Activated naive CD4-positive, alpha-beta T cell treated with anti-CD3 and anti-CD28 coated beads, Interleukin-2, amount 50 U/mL, for 72 hours (primary cell): ENCODE measurements around the gene CCDC117. TPM values are rescaled to one million over a fixed set of nuclear protein-coding genes. Genes with fewer than 3 reads are reported as not detected.
"Not testable (repeated sequence)": the region's sequence is repeated elsewhere in the genome, so short reads cannot be mapped to it uniquely, and the experiment has no call there.

Experiments
- ATAC-seq, 2 donors: fragments of 150-1000 bp; cut with Tn5 transposase; 2 replicates each; pipeline ENCODE4 v1.10.0; 2021; ENCODE audit warnings: mild to moderate bottlenecking in 2 of 2, moderate library complexity in 2 of 2
- DNase-seq, 2 donors: peaks; one replicate each; pipeline ENCODE4 v3.0.0; 2021 to 2022; ENCODE audit warnings: low spot score in 2 of 2
- H3K27ac Mint-ChIP-seq, 2 donors: one replicate each; pipeline ENCODE4 v1.8.0; 2022; ENCODE audit warnings: mild to moderate bottlenecking in 2 of 2, mixed read lengths in 2 of 2
- H3K36me3 Mint-ChIP-seq, 2 donors: one replicate each; pipeline ENCODE4 v1.8.0; 2022; ENCODE audit warnings: mixed read lengths in 2 of 2
- H3K9me3 Mint-ChIP-seq, 2 donors: one replicate each; pipeline ENCODE4 v1.8.0; 2022; ENCODE audit warnings: mixed read lengths in 2 of 2
- total RNA-seq, 2 donors: library from RNA; stranded (reverse); gene quantifications; one replicate each; pipeline ENCODE4 v1.2.3, GENCODE V29; 2022

The CCDC117 gene
- total RNA-seq, 2 donors from 2014 or later, result 26.8 to 31.5 TPM

DNA sequence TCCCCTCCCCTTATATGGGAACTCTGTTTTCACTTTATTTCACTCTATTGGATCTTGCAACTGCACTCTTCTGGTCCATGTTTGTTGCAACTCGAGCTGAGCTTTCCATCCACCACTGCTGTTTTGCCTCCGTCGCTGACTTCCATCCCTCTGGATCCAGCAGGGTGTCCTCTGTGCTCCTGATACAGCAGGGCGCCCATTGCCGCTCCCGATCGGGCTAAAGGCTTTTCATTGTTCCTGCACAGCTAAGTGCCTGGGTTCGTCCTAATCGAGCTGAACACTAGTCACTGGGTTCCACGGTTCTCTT is 11.1 kb upstream of the CCDC117 start:
- H3K27ac Mint-ChIP-seq, result no peak overlapping the region
- no peaks in the 10 kb centered on the region for H3K9me3 Mint-ChIP-seq
- DNase-seq, result no peak
- no peaks in the 10 kb centered on the region for H3K36me3 Mint-ChIP-seq
- no peak for ATAC-seq

DNA sequence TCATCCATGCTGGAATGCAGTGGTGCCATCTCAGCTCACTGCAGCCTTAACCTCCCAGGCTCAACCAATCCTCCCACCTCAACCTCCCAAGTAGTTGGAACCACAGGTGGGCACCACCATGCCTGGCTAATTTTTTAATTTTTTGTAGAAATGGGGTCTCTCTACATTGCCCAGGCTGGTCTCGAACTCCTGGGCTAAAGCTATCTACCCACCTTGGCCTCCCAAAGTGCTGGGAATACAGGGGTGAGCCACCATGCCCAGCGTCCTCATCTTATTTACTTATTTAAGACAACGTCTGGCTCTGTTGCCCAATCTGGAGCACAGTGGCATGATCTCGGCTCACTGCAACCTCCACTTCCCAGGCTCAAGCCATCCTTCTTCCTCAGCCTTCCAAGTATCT is 10.5 kb upstream of the CCDC117 start:
- ATAC-seq, H3K27ac Mint-ChIP-seq, H3K36me3 Mint-ChIP-seq, H3K9me3 Mint-ChIP-seq, DNase-seq: not testable (repeated sequence)

DNA sequence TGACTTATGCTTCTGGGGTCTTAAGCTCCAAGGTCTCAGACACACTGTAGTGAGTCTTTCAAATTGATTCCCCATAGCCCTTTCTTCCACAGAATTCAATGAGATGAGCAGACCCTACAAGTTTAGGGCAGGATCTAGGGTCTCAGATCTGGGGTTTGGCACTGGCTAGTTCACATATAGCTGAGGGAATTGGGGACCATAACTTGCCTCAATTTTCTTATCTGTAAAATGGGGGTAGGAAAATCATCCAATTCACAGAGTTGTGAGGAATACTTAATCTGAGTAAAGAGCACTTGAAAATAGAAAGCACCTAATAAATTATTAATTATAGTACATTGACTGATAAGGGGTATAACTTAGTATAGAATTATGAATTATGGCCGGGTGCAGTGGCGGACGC is 5.9 kb upstream of the CCDC117 start:
- H3K36me3 Mint-ChIP-seq, result peaks cover 6 to 8% of the 10 kb centered on the region in 2 donors
- ATAC-seq (no peak), DNase-seq (no peak)
- H3K27ac Mint-ChIP-seq, result no peak overlapping the region
- H3K9me3 Mint-ChIP-seq, result peaks cover 0 to 11% of the 10 kb centered on the region in 2 donors

DNA sequence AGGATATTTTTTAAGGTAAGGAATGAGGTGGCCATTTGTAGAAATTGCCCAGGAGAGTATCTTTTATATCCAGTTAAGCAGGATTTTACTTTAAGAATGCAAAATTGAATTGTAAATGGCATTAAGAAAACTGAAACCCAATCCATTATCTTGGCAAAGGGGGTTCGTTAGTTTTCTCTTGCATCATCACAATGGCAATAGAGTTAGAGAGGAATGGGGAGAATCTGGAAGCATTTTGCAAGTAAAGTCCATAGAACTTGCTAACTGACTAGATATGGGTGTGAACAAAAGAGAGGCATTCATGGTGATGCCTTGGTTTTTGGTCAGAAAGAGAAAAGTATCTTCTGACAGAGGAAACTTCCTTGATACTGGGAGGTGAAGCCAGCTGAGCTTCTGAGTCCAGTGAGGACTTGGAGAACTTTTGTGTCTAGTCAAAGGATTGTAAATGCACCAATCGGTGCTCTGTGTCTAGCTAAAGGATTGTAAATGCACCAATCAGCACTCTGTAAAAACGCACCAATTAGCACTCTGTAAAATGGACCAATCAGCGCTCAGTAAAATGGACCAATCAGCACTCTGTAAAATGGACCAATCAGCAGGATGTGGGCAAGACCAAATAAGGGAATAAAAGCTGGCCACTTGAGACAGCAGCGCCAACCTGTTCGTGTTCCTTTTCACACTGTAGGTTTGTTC is 3.6 kb upstream of the CCDC117 start:
- DNase-seq (no peak), ATAC-seq (no peak)
- Mint-ChIP-seq H3K9me3 (peaks cover 0 to 11% of the 10 kb centered on the region in 2 donors), H3K36me3 (peaks cover 13 to 15% of the 10 kb centered on the region in 2 donors), H3K27ac (no peak overlapping the region)

DNA sequence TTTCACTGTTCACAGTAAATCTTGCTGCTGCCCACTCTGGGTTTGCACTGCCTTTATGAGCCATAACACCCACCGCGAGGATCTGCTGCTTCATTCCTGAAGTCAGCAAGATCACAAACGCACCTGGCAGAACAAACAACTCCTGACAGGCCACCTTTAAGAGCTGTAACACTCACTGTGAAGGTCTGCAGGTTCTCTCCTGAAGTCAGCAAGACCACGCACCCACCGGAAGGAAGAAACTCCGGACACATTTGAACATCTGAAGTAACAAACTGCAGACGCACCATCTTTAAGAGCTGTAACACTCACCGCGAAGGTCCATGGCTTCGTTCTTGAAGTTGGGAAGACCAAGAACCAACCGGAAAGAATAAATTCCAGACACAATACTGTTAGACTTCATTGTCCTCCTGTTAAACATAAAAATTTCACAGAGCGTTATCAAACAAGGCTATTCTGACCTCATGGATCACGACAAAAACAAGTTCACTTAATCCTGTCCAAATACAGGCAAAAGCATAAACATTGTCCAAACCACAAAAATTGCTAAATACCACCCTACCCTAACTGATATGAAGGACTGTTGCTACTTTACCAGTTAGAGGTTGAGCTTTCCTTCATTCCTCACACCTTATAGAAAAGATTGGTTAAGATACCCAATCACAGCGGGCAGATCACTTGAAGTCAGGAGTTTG is 3.0 kb upstream of the CCDC117 start:
- Mint-ChIP-seq H3K36me3 (peaks cover 16 to 20% of the 10 kb centered on the region in 2 donors), H3K9me3 (peaks cover 0 to 11% of the 10 kb centered on the region in 2 donors), H3K27ac (no peak overlapping the region)
- DNase-seq, result no peak
- no peak for ATAC-seq

DNA sequence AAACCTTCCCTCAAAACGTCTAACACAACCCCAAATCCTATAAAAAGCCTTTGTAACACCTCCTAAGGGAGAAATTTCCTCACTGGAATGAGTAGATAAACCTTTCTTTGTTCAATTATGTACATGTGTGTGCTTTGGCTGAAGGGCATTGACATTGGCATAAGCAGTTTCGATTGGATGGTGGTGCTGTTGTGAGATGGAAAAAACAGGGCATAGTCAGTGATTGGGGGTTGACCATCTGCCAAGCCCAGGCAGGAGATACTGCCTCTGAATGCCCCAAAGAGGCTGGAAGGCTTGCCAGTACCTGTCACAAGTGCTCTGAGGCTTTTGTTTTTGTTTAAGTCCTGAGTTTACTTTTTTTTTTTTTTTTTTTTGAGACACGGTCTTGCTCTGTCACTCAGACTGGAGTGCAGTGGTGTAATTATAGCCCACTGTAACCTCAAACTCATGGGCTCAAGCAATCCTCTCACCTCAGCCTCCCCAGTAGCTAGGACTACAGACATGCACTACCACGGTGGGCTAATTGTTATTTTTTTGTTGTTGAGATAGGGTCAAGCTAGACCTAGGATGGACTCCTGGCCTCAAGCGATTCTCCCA is 1.2 kb upstream of the CCDC117 start:
- no peak for DNase-seq
- Mint-ChIP-seq H3K27ac (no peak overlapping the region), H3K9me3 (peaks cover 0 to 11% of the 10 kb centered on the region in 2 donors), H3K36me3 (peaks cover 20 to 32% of the 10 kb centered on the region in 2 donors)
- no peak for ATAC-seq

DNA sequence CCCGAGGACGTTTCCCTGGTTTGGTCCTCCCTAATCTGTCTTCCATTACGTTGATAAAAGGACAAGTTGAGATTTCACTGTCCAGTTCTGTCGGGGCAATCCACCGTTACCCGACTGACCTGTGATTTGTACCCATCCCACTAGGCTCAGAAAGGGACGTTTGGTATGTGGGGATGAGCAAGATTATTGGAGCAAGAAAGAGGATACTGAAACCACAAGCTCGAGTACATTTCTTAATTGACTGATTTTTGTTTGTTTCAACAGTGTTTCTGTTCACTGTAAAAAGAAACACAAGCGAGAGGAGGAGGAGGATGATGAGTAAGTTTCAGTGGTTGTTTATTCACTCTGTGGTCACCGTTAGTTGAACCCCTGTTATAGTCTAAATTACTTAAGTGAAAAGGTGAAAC is 969 bp downstream of the CCDC117 start:
- Mint-ChIP-seq H3K27ac (peak overlapping the region; percentile 95 to 99), H3K9me3 (peaks cover 0 to 10% of the 10 kb centered on the region in 2 donors), H3K36me3 (peaks cover 19 to 31% of the 10 kb centered on the region in 2 donors)
- DNase-seq (no peak), ATAC-seq (peak; percentile 68 to 74)

DNA sequence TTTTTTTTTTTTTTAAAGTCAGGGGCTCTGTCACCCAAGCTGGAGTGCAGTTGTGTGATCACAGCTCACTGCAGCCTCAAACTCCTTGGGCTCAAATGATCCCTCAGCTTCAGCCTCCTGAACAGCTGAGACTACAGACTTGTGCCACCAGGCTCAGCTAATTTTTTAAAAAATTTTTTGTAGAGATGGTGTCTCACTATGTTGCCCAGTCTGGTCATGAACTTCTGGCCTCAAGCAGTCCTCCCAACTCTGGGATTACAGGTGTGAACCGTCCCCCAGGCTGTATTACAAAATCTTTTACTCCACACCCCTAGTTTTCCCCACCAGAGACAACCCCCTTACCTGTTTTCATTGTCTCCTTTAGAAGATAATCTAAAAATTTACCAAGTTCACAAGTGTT is 1.9 kb downstream of the CCDC117 start:
- H3K36me3 Mint-ChIP-seq, result peaks cover 14 to 24% of the 10 kb centered on the region in 2 donors

DNA sequence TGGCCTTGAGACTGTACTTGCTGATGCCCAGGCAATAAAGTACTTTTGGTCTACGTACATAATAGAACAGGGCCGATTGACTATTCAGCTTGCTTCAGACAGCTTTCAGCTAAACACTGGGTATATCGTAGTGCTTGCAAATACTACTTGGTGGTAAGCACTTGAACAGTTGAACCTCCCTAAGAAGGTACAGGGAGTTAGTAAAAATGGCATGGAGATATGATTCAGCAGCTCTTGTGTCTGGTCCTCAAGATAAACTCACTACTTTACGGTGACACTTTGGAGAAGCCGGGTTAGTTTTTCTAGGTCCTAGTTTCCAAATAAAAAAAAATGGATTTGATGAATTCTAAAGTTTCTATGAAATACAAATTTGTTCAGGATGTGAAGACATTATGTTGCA is 7.3 kb downstream of the CCDC117 start:
- peaks cover 8 to 23% of the 10 kb centered on the region in 2 donors for H3K36me3 Mint-ChIP-seq
- no peak for DNase-seq
- no peak for ATAC-seq
- H3K27ac Mint-ChIP-seq, result no peak overlapping the region
- H3K9me3 Mint-ChIP-seq, result no peaks in the 10 kb centered on the region

More for the DNA sequence above, 1.9 kb downstream of the CCDC117 start:
- no peak for DNase-seq
- Mint-ChIP-seq H3K27ac (peak overlapping the region; percentile 95 to 99), H3K9me3 (peaks cover 0 to 6% of the 10 kb centered on the region in 2 donors)
- ATAC-seq, result no peak

DNA sequence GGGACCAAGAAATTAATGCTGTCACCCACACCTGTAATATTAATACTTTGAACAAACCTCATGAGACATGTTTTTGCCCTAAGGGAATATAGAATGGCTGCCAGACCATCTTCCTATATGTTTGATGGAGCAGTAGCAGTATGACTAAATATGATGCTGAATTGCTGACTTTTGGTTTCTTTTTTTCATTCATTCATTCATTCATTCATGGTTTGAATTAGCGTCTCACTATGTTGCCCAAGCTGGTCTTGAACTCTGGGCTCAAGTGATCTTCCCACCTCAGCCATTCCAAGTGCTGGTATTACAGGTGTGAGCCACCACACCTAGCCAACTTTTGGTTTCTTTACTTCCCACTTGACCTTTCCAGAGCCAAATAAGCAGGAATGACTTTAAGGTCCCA is 7.8 kb downstream of the CCDC117 start:
- peak in 1 of 2 donors; percentile 33 for ATAC-seq
- Mint-ChIP-seq H3K36me3 (peaks cover 7 to 19% of the 10 kb centered on the region in 2 donors), H3K9me3 (no peaks in the 10 kb centered on the region), H3K27ac (no peak overlapping the region)
- DNase-seq, result no peak

DNA sequence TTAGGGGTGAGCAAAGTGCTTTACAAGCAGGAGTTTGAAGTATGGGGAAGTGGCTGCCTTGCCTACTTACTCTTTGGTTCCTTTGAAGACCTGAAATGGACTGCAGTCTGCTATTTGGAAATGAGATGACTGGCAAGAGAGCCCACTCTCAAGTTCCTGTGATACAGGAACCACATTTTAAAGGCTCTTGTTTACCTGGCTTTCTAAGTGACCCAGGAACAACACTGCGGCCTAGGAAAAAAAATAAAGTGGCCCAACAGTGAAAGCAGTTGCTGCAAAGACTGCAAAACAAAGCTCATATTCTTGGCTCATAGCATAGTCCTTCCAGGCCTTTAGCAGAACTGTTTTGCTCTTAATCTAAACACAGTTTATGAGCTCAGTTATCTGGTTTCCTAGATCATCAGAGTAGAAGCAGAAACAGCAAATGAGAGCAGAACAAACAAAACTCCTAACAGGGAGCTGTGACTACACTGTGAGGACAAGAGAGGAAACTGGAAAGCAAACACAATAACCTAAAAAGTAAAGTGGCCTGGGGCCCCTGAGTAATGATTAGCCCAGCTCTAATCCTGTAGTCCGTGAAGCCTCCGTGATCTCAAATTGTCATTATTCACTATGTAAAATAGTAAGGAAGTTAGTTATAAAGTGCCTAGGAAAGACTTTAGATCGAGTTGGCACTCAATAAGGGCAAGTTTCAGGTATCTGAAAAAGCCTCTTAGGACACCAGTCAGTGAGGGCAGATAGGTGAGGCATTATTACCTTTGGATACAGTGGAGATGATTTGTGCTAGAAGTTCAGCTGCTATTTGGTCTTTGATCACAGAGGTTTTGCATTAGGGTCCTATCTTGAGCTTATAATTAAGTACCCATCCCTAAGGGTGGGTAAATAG is 11.5 kb downstream of the CCDC117 start:
- ATAC-seq (no peak), DNase-seq (no peak)
- Mint-ChIP-seq H3K36me3 (peaks cover 13 to 15% of the 10 kb centered on the region in 2 donors), H3K9me3 (no peaks in the 10 kb centered on the region), H3K27ac (no peak overlapping the region)

DNA sequence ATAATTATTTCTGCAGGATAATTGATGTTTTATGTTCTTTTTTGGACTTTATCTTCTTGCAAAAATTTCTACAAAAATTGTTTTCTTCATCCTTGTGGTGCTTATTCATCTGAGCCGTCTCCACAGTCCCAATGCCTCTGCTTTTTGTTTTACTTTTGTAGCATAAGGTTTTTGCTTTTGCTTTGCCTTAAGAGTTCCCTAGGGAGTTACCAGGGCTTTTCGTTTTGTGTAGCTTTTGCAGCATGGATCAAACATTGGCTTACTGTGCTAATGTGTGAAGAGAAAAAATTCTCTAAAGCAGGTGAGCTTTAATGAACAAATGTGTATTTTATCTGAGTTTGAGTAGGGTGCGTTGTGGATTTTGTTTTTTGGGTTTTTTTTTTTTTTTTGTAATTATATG is 16.1 kb downstream of the CCDC117 start:
- H3K36me3 Mint-ChIP-seq, result peaks cover 1 to 10% of the 10 kb centered on the region in 2 donors
- no peak for ATAC-seq
- DNase-seq, result no peak
- H3K27ac Mint-ChIP-seq, result no peak overlapping the region
- H3K9me3 Mint-ChIP-seq, result no peaks in the 10 kb centered on the region

DNA sequence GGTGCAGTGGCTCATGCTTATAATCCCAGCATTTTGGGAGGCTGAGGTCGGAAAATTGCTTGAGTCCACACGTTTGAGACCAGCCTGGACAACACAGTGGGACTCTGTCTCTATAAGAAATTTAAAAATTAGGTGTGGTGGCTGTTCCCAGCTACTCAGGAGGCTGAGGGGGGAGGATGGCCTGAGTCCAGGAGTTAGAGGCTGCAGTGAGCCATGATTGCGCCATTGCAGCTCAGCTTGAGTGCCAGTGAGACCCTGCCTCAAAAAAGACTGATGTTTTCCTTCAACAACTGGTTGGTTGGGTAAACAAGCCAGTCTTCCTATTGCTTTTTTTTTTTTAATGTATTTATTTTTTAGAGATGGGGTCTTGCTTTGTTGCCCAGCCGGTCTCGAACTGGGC is 18.6 kb downstream of the CCDC117 start:
- no peak overlapping the region for H3K27ac Mint-ChIP-seq
- ATAC-seq (no peak), DNase-seq (no peak)
- no peaks in the 10 kb centered on the region for H3K9me3 Mint-ChIP-seq
- H3K36me3 Mint-ChIP-seq, result peaks cover 15 to 20% of the 10 kb centered on the region in 2 donors

DNA sequence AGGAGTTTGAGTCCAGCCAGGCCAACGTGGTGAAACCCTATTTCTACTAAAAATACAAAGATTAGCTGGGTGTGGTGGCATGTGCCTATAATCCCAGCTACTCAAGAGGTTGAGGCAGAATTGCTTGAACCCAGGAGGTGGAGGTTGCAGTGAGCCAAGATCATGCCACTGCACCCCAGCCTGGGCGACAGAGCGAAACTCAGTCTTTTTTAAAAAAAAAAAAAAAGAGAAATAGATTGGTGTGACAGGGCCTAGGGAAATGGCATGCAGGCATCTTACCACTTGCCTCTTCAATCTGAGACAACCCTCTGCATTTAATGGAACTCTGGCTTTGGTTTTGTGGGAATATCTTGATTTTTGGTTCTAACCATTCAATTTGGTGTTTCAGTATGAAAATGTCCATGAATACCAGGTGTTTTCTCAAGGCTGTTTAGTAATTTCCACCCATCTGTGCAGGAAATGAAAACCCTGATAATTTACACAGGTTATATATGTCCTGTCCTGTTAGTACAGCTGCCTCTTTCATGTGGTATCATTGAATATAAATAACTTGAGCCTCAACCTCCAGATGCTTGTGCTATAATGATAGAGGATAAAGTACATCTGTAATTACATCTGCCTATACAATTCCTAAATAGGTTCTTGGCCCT is 19.5 kb downstream of the CCDC117 start:
- H3K27ac Mint-ChIP-seq, result peak overlapping the region; percentile 19 to 63
- H3K9me3 Mint-ChIP-seq, result no peaks in the 10 kb centered on the region
- peaks cover 17 to 28% of the 10 kb centered on the region in 2 donors for H3K36me3 Mint-ChIP-seq
- DNase-seq, result no peak
- ATAC-seq, result peak; percentile 44 to 78

DNA sequence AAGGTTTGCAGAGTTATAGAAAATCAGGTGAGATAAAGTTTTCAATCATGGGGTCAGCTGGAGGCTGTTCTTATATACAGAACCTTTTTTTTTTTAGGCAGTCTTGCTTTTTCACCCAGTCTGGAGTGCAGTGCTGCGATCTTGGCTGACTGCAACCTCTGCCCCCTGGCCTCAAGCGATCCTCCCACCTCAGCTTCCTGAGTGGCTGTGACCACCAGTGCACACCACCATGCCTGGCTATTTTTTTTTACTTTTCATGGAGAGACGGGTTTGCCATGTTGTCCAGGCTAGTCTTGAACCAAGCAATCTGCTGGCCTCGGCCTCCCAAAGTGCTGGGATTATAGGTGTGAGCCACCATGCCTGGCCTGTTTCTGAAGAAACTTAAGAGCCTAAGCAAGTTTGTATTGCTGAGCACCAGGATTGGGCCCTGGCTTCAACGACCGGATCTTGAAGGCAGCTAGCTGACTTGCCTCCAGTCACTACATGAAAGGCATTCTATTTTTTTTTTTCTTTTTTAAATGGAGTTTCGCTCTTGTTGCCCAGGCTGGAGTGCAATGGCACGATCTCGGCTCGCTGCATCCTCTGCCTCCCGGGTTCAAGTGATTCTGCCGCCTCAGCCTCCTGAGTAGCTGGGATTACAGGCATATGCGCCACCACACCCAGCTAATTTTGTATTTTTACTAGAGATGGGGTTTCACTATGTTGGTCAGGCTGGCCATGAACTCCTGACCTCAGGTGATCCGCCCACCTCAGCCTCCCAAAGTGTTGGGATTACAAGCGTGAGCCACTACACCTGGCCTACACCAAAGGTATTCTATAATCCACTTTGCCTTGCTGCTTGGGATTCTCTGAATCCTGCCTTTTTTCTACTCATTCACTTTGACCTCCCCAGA is 20.2 kb downstream of the CCDC117 start:
- no peaks in the 10 kb centered on the region for H3K9me3 Mint-ChIP-seq
- peak overlapping the region; percentile 19 to 63 for H3K27ac Mint-ChIP-seq
- peaks cover 17 to 32% of the 10 kb centered on the region in 2 donors for H3K36me3 Mint-ChIP-seq
- DNase-seq (no peak), ATAC-seq (peak in 1 of 2 donors; percentile 57)
